Ecto neural progenitor cell (in vitro differentiated cells): ENCODE measurements around the gene FBXO42.
"Not testable (repeated sequence)": the region's sequence is repeated elsewhere in the genome, so short reads cannot be mapped to it uniquely, and the experiment has no call there.

ENCODE experiments used
- DNase-seq: peaks from one replicate; pipeline ENCODE4 v3.0.0-alpha.2; 2018; ENCODE audit warnings: low spot score

The FBXO42 gene

GRCh38 chr1:16266411-16267118 is 85.7 kb downstream of the FBXO42 start:
- no peak for DNase-seq

GRCh38 chr1:16262067-16262466 is 90.2 kb downstream of the FBXO42 start:
- no peak for DNase-seq

- no peak for DNase-seq
Measured at GRCh38 chr1:16260814-16261213, 91.5 kb downstream of the FBXO42 start.

- no peak for DNase-seq
Measured at GRCh38 chr1:16258591-16259135, 93.6 kb downstream of the FBXO42 start.

- no peak for DNase-seq
Measured at GRCh38 chr1:16257968-16258367, 94.3 kb downstream of the FBXO42 start.

- not testable (repeated sequence) for DNase-seq
Measured at GRCh38 chr1:16257556-16257955, 94.7 kb downstream of the FBXO42 start.

GRCh38 chr1:16256478-16256877 is 95.8 kb downstream of the FBXO42 start:
- no peak for DNase-seq

GRCh38 chr1:16254263-16254928 is 97.9 kb downstream of the FBXO42 start:
- DNase-seq, result no peak

GRCh38 chr1:16253332-16253922 is 98.9 kb downstream of the FBXO42 start:
- no peak for DNase-seq

GRCh38 chr1:16252912-16253311 is 99.4 kb downstream of the FBXO42 start:
- DNase-seq, result no peak

- DNase-seq, result no peak
Measured at GRCh38 chr1:16251381-16251780, 100.9 kb downstream of the FBXO42 start.

- DNase-seq, result no peak
Measured at GRCh38 chr1:16250524-16251251, 101.6 kb downstream of the FBXO42 start.

GRCh38 chr1:16249596-16250241 is 102.6 kb downstream of the FBXO42 start:
- DNase-seq, result no peak

- no peak for DNase-seq
Measured at GRCh38 chr1:16248603-16249516, 103.4 kb downstream of the FBXO42 start.

GRCh38 chr1:16248007-16248436 is 104.3 kb downstream of the FBXO42 start:
- DNase-seq, result no peak

- DNase-seq, result no peak
Measured at GRCh38 chr1:16247441-16247840, 104.8 kb downstream of the FBXO42 start.

- DNase-seq, result no peak
Measured at GRCh38 chr1:16246961-16247360, 105.3 kb downstream of the FBXO42 start.

- not testable (repeated sequence) for DNase-seq
Measured at GRCh38 chr1:16246239-16246638, 106.0 kb downstream of the FBXO42 start.

- no peak for DNase-seq
Measured at GRCh38 chr1:16245476-16246196, 106.6 kb downstream of the FBXO42 start.
